GM21717 (cell line): Measurements from ENCODE around the gene MAPK4.

Experiments
- ATAC-seq: cut with Tn5 transposase; IDR thresholded peaks from one replicate; pipeline ENCODE4 v1.9.1; 2021; ENCODE audit warnings: mild to moderate bottlenecking, moderate library complexity; ENCODE audit not compliant: unreplicated experiment

The MAPK4 gene

DNA sequence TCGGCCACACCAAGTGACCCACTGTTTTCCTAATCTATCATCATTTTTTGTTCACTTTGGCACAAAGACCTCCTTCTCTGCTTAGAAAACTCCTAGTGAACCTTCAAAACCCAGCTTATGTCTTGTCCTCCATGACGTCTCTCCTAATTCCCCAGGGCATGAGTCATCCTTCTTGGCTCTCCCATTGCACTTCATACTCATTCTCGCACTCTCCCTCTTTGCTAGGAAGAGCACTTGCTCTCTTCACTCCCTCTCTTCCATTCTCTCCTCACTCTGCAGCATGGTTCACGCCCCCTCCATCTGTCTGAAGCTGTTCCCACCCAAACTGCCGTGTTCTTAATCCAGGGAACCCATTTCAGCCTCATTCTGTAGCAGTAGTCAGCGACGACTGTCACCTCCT lies 156.0 kb downstream of the MAPK4 start:
- ATAC-seq, result no peak

DNA sequence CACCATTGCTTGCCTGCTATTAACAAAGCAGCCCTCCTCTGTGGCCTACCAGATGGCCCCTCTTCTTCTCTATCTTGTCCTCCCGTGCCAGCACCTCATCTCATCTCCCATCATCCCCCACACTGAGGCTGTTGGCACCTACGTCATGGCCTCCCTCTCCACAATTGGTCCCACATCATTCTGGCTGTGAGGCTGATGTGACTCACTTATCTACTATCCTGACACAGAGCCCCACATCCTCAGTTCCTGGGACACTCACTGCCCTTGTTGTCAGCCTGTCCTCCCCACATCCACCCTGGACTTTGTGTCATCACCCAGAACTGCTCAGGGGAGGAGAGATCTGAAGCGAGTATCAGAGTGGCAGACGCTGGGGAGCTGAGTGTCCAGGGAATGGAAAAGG lies 157.0 kb downstream of the MAPK4 start:
- no peak for ATAC-seq

DNA sequence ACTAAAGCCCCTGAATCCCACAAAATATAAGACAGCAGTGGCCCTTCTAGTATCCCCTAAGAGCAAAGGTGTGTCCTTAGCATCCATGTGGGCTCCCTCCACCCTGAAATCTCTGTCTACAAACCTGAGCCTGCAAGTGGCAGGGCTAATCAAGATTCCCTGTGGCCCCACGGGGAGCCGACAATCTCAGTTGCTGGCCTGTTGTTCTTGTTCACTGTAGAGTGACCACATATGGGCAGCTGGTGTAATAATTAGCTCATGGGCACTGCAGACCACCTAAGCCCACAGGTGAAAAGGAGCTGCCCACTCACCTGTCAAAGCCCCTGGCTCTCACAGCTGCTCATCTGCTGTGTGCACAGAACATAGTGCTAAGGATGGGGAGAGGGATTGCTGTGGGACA lies 157.7 kb downstream of the MAPK4 start:
- no peak for ATAC-seq

DNA sequence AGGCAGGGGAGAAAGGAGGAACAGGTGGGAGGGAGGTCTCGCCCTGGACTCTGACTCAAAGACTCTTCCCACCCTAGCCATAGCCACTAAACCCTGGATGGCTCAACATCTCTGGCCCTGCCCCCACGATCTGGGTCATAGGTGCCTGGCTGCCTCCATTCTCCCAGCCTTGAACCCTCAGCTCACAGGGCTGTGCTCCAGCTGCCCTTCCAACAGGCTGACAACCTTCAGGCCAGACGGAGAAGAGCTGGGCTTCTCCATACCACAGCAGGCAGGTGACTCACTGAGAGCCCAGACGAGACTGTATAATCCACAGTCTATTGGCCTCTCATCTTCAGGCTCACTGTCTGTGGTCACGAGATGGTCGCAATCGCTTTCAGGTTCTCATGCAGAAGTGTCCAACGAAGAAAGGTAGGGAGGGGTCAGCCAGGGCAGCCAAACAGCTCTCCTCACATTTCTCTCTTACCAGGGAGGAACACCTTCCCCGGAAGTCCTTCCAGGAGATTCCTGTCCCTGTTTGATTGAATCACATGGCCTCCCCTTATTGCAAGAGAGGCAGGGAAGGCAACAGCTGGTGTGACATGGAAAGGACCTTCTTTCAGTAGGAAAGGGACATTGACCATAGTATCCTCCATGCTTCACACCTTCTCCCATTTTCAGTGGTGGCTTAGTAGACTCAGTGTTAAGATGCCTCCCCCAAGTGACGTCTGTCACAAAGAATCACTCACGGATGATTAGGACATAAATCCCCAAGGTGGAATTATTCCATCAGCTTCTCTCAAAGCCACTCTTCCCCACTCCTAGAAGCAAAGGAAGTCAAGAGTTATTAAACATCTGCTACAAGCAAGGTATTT lies 159.8 kb downstream of the MAPK4 start:
- ATAC-seq, result no peak

- no peak for ATAC-seq
Measured at GRCh38 chr18:50720325-50720674, 160.4 kb downstream of the MAPK4 start.

GRCh38 chr18:50721006-50721405 lies 161.1 kb downstream of the MAPK4 start:
- no peak for ATAC-seq

GRCh38 chr18:50721451-50722120 lies 161.7 kb downstream of the MAPK4 start:
- no peak for ATAC-seq

GRCh38 chr18:50722311-50722710 lies 162.4 kb downstream of the MAPK4 start:
- ATAC-seq, result no peak

DNA sequence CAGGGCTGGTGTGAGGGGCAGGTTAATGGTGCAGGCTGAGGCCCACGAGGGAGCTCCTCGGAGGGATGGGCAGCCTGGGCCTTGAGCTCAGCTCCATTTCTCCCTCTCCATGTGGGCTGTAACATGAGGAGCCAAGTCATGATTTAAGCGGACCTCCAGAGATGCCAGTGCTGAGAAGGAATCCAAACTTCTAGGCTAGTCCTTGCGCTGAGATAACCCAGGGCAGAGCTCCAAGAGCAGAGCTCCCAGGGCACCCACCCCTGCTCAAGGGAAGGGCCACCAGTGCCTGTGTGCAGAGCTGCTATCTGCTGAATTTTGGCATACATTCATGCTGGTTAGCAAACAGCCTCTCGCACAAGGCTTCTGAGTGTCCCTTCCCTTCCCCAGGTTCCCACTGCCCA lies 164.9 kb downstream of the MAPK4 start:
- ATAC-seq, result no peak

DNA sequence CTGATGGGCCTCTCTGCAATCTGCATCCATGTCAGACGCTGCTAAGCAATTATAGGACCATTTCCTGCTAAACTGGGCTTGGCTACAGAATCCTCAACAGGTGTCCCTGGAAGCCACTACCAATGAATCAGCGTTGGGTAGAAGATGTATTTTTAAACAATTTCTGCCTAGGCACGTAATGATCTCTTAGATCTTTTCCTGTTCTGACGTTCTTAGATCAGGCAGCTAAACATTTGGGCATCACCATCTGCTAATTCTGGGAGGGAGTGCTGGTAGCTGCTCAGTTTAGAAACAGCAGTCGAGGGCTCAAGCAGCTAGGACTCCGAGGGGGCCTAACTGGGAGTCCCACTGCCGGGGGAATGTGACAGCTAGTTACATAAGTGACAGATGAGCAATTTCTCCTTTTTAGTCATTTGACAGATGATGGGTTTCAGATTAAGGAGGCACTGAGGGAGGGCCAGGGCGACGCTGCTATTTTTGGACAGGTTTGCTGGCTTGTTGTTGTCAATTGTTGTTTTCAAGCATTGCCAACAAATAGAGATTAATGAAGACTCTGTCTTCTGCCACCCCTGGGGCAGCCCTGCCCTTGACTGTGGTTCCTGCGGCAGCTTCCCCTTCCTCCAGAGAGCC lies 167.2 kb downstream of the MAPK4 start:
- peak; percentile 84 for ATAC-seq

- no peak for ATAC-seq
Measured at GRCh38 chr18:50727721-50728471, 168.0 kb downstream of the MAPK4 start.

DNA sequence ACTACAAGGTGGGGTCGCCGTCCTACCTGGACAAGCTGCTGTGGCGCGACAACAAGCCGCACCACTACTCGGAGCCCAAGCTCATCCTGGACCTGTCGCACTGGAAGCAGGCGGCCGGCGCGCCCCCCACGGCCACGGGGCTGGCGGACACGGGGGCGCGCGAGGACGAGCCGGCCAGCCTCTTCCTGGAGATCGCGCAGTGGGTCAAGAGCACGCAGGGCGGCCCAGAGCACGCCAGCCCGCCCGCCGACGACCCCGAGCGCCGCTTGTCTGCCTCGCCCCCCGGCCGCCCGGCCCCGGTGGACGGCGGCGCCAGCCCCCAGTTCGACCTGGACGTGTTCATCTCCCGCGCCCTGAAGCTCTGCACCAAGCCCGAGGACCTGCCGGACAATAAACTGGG lies 169.5 kb downstream of the MAPK4 start:
- ATAC-seq, result no peak

DNA sequence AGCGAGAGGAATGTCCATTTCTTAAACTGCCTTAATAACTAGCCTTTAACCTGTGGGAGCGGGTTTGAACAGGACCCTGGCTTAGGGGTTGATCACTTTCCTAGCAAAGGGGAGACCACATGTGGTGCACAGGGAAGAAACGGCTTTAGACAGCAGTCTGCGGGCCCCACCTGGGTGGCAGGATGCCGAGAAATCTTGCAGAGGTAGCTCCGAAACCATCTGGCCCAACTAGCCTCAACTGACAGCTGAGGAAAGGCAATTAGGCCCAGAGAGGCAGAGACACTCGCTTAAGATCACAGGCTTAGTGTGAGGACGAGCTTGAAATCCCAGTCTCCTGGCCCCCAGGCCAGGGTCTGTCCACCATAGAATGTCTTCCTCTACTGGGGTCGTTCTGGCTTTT lies 170.1 kb downstream of the MAPK4 start:
- ATAC-seq, result no peak

DNA sequence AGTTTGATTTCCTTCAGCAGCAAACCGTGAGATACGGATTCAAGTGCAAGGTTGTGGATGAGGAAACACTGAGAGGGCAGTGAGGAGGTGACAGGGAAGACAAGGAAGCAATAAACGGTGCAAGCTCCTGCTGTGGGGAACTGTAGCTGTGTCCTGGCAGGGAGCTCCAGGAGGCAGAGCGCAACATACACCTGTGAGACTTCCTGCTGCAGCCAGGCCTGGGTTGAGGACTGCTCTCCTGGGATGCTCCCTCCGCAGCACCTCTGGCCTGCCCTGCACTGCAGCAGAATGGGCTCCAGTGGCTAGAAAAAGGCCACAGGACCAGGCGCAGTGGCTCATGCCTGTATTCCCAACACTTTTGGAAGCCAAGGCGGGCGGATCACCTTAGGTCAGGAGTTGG lies 174.5 kb downstream of the MAPK4 start:
- no peak for ATAC-seq

DNA sequence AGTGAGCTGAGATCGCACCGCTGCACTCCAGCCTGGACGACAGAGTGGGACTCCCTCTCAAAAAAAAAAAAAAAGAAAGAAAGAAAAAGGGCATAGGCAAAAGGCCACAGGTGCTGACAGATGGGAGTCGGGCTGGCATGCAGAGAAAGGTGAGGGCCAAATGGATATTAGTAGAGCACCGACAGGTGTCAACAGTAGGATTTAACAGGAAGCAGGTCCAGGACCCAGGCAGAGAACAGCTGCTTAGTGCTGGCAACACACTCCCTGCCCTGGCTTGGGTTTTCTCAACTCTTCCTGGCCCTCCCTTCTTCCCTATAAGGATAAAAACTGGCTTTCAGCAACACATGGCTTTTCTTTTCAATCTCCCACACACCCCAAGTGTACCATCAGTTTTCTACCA lies 175.0 kb downstream of the MAPK4 start:
- no peak for ATAC-seq

GRCh38 chr18:50737127-50737526 lies 177.2 kb downstream of the MAPK4 start:
- no peak for ATAC-seq

- no peak for ATAC-seq
Measured at GRCh38 chr18:50738098-50738757, 178.3 kb downstream of the MAPK4 start.

DNA sequence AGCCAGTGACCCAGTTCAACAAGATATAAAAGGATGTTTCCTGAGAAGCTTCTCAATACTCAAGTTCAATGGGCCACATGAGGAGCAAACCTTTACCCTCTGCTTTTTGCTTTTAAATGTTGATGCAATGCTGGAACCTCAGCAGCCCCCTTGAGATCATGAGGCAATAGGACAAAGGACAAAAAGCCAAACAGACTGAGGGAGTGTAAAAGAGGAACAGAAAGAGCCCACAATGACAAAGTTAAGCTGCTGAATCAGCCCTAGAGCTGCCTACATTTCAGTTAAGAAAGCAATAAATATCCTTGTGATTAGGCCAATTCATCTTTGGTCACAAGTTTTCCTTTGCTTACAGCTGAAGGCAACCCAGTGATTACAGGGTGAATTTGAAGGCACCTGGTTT lies 183.1 kb downstream of the MAPK4 start:
- ATAC-seq, result no peak

DNA sequence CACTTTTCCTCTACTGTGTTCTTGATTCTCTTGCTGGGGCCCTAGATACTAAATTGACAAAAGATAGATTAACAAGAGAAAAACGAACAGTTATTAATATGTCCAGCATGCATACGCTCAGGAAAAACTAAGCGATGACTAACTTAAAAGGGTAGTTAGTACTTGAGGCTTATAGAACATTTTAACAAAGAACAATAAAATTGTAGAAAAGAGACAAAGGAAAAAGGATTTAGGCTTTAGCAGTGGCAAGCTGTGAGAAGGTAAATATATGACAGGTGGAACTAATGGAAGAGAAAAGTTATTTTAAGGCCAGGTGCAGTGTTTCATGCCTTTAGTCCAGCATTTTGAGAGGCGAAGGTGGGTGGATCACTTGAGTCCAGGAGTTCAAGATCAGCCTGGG lies 184.4 kb downstream of the MAPK4 start:
- no peak for ATAC-seq

DNA sequence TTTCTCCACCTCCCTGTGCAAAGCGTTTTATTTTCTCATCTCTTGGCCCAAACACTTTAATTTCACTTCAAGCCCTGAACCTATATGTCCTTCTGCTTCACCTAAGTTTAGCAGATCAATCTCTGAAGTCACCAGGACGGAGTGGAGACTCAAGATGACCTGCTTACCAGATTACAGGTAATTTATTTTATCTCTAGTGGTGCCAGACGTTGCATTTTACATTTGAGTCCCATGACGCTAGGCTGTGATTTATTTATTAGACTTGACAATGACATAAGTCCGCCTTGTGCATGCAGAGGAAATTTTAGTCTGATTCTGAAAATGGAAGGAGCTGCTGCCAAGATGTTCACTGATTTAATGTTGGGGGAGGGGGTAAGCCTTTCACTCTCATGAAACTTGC lies 186.1 kb downstream of the MAPK4 start:
- no peak for ATAC-seq

DNA sequence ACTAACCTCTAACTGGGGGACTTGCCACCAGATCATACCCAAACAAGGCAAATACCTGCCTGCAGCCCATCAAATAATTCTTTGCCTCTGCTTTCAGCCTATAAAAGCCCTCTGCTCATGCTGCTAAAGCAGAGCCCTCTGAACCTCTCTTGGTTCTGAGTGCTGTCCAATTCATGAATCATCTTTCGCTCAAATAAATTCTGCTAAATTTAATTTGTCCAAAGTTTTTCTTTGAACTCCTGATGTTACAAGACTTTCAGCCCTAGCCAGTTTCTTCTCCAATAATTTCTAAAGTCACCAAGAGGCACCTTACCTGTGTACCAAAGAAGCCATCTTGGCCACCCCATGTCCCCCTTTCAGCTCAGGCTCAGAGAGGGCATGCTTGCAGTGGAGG lies 188.0 kb downstream of the MAPK4 start:
- ATAC-seq, result no peak
